Skin epidermis (tissue), 12 donors: ENCODE data around the gene USP31.

Experiments
- H3K27ac ChIP-seq, 21 experiments: fragments of 200-600 bp; sonication (generic) in 11 of 21; one replicate each; pipeline ENCODE4 v1.5.0; 2020; ENCODE audit warnings: mild to moderate bottlenecking in 3 of 21, inconsistent platforms in 2 of 21, moderate library complexity in 2 of 21
- H3K4me3 ChIP-seq, 7 experiments: fragments of 200-600 bp; sonication (generic) in 2 of 7; one replicate each; pipeline ENCODE4 v1.5.0; 2020; ENCODE audit warnings: inconsistent platforms in 2 of 7, mild to moderate bottlenecking in 2 of 7, moderate library complexity in 1 of 7

USP31 gene

DNA sequence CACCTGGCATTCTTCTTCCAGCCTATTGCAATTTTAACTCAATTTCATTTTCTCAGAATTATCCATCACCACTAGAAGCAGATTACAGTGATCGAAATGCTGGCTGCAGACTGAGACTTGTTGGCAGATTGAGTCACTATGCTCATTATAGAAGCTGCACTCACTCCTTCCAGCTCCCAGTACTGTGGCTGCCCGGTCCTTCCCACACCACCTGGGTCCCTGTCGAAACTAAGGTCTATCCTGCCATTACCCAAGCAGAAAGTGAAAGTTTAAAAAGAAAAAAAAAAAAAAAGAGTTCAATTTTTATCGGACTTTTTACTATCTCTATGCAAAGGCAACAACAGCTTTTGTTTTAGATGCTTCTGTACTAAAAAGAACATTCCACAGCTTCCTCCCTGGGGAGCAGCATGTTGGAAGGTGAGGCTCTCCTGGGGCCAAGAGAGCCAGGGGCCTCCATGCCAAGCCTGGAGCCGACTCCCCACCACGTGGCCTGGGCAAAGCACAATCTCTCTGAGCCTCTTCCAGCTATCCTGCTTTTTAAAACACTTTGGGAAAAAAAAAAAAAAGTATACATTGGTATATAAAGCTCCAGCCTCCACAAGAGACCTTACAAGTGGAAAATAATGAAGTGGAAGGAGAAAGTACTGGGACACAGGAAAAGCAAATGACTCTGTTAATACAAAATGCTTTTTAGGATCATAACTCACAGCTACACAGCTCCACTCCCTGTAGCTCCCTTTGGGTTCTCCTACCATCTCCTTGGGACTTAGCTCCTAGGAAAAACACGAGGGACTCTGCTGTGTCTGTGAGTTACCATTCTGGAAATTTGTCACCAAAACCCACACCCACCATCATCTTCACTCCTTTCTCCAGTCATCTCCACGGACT lies 77.8 kb downstream of the USP31 start:
- no peak overlapping the region for H3K4me3 ChIP-seq
- H3K27ac ChIP-seq = peak overlapping the region in 14 of 21 experiments; percentile 20 to 72 (median 46)

DNA sequence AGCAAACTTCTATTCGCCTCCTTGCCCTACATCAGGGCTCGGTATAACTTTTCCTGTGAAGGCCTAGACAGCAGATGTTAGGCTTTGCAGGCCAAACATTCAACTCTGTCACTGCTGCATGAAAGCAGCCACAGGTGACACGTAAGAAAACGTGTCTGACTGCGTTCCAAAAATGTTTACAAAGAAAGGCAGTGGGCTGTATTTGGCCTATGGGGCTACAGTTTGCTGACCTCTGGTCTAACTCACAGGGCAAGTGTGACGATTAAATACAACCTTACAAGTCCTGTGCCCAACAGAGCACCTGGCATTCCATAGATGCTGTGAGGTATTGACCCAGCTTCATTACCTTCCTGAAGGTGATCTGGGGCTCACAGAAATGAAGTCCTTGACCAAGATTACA lies 79.4 kb downstream of the USP31 start:
- no peak overlapping the region for H3K27ac ChIP-seq

DNA sequence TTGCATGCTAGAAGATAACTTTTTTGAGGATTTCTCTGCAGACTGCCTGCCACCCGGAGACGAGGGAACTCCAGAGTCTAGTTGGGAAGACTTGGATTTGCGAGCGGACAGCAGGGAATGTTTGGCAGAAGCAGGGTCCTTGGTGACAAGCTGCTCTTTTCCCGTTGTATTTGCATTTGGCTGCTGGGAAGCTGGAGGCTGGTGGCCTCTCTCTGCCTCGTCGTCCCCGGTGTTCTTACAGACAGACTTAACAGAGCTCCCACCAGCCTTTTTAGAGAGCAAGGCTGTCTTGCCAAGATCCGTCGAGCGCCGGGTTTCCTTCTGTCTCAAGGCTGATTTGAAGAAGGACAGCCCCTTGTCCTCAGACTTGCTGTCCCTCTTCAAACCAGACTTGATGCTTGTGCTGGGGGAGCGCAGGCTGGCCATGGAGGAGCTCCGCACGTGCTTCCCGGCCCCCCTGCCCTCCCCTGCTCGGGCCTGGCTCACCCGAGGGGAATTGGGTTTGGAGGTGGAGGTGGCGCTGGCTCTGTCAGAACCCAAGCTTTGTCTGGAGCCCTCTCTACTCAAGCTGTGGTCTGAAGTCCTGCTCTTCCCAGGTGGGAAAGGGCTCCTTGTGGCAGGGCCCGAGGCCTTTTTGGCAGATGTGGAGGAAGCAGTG lies 81.0 kb downstream of the USP31 start:
- H3K4me3 ChIP-seq = no peak overlapping the region
- no peak overlapping the region for H3K27ac ChIP-seq

More for the DNA sequence above, 79.4 kb downstream of the USP31 start:
- H3K4me3 ChIP-seq = no peak overlapping the region

DNA sequence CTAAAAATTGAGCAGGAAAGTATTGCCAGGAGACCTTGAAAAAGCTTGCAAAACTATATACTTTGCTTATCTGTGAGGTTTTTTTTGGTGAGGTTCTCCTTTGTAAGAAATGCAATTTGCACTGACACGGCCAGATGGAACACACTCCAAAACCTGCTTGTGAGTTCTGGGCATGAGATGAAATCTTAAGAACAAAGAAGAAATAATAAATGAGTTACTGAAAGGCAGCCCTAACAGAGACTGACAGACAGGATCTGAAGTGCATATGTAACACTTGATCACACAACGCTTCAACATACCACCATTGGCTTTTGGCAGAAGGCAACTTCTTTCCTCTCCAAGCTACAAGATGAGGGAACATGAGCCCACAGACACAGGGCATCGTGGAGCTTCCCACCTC lies 82.6 kb downstream of the USP31 start:
- no peak overlapping the region for H3K27ac ChIP-seq
- H3K4me3 ChIP-seq = no peak overlapping the region

DNA sequence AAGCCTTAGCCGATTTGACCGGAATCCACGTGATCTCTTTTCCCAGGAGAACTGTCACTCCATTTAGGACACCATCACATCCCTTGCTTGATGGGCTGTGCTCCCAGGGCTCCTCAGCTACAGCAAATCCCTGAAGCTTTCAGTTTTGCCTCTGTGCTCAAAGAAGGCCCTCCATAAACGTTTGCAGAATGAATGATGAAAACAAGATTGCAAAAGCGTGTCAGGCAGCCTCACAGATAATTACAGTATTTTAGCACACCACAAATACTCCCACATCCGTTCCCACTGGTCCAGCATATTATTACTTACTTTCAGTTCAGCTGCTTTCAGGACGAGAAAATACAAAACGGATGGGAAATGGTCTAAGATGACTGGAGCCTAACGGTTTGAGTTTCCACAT lies 84.6 kb downstream of the USP31 start:
- Histone ChIP-seq H3K27ac (no peak overlapping the region), H3K4me3 (no peak overlapping the region)

DNA sequence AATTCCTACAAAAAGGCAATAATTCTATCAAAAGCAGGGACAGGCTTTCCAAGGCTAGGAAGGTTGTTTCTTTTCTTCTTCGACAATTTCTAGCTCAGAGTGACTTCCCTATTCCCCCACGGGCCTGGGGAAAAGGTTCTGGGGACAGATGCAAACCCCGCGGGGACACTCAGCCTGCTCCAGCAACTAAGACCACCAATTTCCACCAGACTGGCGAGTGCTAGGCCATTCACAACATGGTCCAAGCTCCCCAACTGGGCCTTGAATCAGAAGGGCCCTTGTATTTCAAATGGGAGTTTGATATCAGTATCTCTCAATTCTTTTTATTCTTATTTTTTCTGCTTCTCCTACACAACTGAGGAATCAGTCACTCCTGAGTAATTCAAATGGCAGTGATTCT lies 86.7 kb downstream of the USP31 start:
- no peak overlapping the region for H3K4me3 ChIP-seq
- H3K27ac ChIP-seq = no peak overlapping the region

DNA sequence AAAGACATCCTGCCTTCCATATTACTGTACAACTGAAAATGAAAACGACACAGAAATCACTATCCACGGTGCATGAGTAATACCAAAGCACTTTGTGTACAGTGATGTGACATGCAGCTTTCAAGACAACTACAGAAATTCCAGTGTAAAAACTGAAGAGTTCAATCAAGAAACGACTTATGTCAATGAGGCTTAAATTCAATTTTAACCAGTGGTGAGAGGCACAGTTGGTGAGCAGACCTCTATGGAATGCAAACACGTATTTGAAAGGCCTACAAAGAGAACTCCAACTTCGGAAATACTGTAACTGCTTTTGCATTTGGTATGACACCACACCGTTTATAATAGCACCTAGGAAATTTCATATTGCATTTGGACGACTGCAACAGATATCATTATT lies 87.6 kb downstream of the USP31 start:
- Histone ChIP-seq H3K4me3 (no peak overlapping the region), H3K27ac (no peak overlapping the region)

DNA sequence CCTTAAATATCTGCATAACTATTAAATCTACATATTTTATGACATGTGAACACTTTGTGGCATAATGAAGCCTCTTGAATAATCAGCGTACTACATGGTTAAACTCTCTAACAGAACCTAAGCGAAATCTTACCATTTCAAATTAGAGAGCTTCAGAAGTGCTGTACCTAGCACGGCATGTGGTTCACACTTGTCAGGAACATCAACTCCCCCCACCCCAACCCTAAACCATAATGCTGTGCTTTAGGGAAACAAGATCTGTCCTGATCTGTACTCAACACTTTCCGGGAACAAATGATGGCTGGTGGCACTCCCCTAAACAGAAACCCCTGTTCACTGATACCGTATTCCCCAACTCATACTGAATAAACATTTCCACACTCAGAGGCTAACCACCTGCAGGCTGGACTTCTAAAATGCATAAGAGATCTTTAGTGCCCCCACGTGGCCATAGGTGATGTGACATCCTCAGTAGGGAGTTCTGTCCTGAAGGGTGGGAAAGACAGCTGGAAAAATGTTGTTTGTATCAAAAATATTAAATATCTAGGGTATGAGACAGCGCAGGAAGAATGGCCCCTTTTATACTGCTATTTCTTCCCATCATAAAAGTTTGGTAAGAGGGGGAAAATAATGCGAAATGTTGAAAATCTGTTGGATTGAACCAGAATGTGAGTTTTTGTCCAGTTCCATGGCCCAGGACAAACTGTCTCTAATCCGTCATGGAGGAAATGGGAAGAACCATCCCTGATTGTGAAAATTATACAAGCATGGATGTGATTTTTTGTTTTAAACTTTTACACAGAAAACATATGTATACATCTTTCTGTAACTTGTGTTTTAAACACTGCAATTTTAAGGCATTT lies 88.6 kb downstream of the USP31 start:
- H3K27ac ChIP-seq = no peak overlapping the region

DNA sequence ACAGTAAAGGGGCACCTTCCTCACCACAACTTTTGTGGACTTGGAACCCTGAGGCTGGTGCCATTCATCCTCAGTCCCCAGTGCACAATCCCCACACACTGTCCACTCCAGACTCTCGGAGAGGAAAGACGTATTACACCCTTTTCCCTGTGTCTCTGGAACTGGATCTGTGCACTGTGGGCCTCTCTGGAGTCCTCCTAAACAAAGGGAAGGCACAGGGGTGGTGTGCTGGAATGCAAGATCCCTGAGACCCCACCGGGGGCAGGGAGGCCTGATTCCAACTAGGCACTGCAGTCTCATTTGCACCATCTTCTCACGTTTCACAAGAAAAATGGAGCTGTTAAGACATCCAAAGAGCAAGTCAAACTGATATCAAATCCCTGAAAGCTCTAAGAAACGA lies 89.8 kb downstream of the USP31 start:
- no peak overlapping the region for H3K27ac ChIP-seq
- H3K4me3 ChIP-seq = no peak overlapping the region

More for the DNA sequence above, 88.6 kb downstream of the USP31 start:
- no peak overlapping the region for H3K4me3 ChIP-seq

DNA sequence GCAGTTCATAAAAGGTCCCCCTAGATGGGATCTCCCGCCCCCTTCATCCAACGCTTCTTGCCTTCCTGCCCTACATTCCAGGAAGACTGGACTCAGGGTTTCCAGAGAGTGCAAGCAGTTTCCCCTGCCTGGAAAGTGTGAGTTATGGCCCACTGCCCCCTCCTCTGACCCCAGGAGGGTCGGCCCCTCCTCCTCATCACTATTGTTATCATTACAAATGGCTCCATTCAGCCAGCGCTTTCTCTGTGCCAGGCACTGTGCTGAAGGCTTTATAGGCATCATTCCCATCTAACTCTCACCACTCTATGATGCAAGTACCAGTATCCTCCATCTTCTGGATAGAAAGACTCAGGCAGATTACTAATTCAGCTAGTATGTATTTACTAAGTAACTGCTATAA lies 90.7 kb downstream of the USP31 start:
- H3K4me3 ChIP-seq = no peak overlapping the region
- H3K27ac ChIP-seq = no peak overlapping the region

DNA sequence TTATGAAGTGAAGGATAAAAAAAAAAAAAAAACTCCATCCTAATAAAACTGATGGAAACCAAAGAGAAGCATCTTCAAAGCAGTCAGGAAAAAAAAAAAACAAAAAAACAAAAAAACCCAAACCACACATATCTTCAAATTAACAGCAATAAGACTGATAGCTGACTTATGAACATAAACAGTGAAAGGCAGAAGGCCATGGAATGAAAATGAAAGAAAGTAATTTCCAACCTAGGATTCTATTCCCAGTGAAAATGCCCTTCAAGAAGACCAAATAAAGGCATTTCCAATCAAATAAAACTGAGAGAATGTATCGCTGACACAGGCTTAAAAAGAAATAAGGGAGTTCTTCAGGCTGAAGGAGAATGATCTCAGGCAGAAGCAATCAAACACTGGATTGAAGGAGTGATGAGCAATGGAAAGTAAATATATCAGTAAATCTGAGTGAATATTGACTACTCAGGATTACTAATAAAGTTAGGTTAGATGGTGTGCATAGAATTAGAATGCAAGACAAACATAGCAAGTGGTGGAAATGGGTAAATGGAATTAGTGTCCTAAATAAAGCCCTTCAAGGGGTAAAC lies 92.1 kb downstream of the USP31 start:
- Histone ChIP-seq H3K27ac (no peak overlapping the region), H3K4me3 (no peak overlapping the region)

DNA sequence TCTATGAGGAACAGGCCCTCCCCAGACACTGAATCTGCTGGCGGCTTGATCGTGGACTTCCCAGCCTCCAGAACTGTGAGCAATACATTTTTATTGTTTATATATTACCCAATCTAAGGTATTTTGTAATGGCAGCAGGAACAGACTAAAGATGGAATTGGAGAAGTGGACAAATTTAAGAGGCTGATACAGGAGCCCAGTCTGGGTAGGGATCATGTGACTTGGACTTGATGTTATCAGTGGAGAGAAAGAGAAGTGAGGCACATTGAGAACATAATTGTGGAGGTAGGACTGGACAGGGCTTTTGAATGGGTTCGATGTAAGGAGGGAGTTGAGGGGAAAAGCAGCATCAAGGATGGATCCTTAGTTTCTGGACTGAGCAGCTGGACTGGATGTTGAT lies 93.8 kb downstream of the USP31 start:
- H3K27ac ChIP-seq = no peak overlapping the region
- no peak overlapping the region for H3K4me3 ChIP-seq

DNA sequence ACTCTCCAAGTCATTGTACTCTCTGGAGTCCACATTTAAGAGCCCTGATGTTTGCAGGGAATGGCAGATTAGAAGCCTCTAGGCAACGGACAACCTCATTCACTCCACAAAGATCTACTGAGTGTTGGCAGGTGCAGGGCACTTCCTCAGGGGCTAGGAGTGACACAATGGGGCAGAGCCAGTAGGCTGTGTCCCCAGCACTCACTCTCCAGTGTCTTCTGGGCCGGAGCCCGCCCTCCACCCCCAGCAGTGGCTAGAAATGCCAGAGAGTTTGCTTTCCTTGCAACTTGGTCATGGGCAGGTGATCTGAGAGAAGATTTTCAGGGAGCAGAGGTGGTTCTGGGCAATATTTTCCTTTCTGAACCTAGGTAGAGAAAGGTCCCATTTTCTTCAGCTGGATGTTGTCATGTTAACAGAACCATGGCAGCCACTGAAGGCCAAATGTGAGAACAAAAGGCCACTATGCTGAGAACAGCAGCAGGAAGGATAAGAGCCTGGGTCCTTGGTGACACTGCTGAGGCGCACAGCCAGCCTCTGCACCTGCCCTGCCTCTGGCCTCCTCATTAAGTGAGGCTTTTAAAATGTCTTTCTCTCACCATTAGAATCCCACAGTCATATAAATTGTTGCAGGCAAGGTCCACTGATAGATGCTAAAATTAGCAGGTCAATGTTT lies 96.2 kb downstream of the USP31 start:
- Histone ChIP-seq H3K27ac (no peak overlapping the region), H3K4me3 (no peak overlapping the region)

DNA sequence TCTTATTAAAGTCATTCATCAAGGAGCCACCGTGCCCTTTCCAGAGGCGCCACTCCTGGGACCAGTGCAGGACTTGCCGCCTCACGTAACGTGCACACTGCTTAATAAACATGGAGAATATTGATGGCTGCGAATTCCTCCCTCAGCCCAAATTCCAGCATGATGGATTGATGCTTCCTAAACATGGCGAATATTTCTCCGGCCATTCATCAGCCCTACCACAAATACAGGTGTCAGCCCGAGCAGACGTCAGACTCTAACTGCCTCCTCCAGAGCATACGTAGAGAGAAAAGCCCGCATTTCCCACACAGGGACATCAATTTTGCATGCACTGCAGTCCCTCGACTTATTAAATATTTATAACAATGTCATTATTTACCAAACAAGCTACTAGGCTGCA lies 97.0 kb downstream of the USP31 start:
- H3K27ac ChIP-seq = no peak overlapping the region
- no peak overlapping the region for H3K4me3 ChIP-seq

DNA sequence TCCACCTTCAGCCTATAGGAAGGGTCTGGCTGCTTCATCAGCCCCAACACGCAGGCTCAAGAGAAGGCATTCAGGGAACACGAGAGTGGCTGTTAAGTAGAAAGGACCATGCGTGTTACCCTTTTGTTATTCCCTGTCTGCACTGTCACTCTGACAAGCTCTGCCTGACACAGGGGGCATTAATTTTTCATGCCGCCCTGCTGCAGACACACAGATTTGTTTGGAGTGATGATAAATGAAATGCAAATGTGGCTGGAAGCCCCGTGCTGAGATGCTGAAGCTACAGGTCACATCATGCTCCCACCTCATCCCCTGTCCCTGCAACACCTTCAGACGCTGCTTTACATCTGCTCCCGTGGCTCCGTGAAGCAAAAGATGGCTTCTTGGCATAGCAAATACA lies 97.7 kb downstream of the USP31 start:
- no peak overlapping the region for H3K27ac ChIP-seq
- H3K4me3 ChIP-seq = no peak overlapping the region

DNA sequence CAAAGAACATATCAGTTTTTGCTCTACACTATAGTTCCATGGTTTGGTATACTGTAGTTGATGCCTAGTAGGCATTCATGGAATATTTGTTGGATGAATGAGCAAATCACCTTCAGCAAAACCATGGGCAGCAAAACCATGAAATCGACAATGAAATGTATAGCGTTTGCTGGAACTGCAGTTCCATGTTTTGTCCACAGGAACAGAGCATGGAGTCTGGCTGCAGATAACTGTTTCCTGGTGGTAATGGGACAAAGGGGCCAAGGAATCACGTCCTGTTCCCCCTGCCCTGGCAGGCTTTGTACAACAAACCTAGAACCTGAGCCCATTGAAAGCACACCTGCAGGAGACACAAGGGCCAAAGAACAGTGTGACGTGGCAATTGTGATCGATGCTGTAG lies 101.1 kb downstream of the USP31 start:
- Histone ChIP-seq H3K27ac (no peak overlapping the region), H3K4me3 (no peak overlapping the region)

DNA sequence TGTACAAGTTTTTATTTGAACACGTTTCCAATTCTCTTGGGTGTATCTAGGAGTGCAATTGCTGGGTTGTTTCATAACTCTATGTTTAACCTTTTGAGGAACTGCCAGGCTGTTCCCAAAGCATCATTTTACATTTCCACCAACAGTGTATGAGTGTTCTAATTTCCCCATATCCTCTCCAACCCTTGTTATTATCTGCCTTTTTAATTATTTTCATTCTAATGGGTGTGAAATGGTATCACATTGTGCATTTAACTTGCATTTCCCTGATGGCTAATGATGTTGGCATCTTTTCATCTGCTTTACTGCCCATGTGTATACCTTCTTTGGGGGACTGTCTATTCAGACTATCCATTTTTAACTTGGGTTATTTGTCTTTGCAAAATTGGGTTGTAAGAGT lies 104.2 kb downstream of the USP31 start:
- Histone ChIP-seq H3K4me3 (no peak overlapping the region), H3K27ac (no peak overlapping the region)

DNA sequence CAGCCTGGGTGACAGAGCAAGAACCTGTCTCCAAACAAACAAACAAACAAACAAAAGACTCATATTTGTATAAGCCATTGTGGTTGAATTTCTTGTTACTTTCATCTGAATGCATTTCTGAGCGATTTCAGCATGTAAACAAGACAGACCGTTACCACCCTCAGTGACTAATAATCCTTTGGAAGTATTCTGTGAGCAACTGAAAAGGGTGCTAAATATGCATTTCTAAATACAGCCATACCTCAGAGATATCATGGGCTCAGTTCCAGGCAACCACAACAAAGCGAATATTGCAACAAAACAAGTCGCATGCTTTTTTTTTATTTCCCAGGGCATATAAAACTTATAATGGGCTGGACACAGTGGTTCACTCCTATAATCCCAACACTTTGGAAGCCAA lies 109.0 kb downstream of the USP31 start:
- Histone ChIP-seq H3K4me3 (no peak overlapping the region), H3K27ac (no peak overlapping the region)

DNA sequence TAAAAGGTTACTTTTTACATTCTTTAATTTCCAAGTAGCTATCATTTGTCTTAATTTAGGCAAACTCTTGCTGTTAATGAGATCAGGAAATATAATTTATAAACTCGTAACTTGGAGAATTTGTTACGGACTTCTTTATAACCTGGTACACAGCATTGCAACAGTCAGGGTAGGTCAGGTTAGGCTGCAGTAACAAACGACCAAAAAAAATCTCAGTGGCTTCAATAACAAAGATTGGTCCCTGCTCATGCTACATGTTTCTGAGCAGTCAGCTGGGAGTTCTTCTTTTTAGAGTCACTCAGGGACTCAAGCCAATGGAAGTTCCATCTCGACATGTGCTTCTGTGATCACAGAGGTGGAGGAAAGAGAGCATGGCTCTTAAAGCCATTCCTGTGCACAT lies 110.1 kb downstream of the USP31 start:
- H3K27ac ChIP-seq = no peak overlapping the region
- H3K4me3 ChIP-seq = no peak overlapping the region

DNA sequence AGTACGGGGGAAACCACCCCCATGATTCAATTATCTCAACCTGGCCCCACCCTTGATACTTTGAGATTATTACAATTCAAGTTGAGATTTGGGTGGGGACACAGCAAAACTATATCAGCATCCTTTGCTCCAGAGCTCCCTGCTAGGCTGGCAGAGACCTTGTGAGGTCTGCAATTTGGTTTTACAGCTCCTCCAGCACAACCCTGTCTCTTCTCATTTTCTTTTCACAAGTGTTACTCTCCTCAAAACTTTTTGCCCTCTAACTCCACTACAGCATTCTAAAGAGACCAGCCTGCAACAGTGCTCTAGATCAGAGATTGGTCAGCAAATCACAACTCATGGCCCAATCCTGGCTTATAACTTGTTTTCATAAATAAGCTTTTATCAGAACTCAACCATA lies 114.0 kb downstream of the USP31 start:
- no peak overlapping the region for H3K27ac ChIP-seq
- no peak overlapping the region for H3K4me3 ChIP-seq
